ENCODE data around the gene TTC6.

The TTC6 gene

DNA sequence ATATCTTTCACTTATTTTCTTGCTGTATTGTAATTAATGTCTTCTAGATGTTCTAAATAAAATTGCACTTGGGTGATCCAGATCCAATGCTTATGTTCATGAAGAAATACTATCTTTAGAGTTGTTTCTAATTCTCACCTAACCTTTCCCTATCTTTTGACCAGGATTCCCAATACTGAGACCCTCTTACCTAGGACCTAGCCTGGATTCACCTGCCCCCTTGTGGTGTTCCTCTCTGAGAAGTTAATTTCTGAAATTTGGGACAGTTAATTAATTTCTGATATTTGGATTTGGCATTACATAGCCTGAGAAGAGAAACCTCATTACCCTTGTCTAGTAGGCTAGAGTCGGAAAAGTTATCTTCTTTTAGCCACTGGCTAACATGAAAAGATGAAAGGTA is 29.9 kb upstream of the TTC6 start:
- Histone ChIP-seq H3K27ac (ENCODE audit: low read length) (no peak overlapping the region), H3K9me3 (ENCODE audit: control insufficient read depth, insufficient read depth, low read length) (no peaks in the 10 kb centered on the region), H3K4me3 (ENCODE audit: low read length) (no peak overlapping the region), H3K4me1 (ENCODE audit: control insufficient read depth, insufficient read depth, low read length) (no peaks in the 10 kb centered on the region), H3K27me3 (ENCODE audit: control insufficient read depth, insufficient read depth, low read length) (no peaks in the 10 kb centered on the region), H3K36me3 (ENCODE audit: control insufficient read depth, insufficient read depth, low read length) (no peaks in the 10 kb centered on the region)
- DNase-seq (ENCODE audit: low read depth, low spot score): no peak
- no CpG with 5 or more reads among the region's 1 CpG for WGBS (ENCODE audit: insufficient coverage, insufficient read length)

DNA sequence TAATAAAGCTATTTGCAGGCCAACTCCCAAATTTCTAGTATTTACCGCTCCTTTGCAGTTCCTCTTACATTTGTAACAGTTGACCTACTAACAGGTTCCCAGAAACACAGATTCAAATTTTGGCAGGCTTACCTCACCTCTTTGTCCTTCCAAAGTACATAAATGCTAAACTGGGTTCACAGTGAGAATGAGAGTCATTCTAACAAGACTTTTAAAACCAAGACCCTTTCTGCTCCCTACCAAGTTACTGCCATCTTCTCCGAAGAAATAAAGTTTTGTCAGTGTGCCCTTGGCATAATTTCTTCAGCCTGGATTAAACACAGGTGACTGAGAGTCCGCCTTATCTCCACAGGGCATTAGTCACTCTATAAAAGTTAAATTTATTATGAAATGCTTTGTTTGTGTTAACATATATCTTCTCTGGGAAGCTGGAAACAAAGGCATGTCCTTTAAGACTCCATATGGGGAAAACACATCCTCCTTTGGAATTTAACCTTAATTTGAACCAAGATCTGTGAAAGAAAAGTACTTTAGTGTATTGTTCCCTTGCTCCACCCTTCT is 28.5 kb upstream of the TTC6 start:
- H3K36me3 ChIP-seq (ENCODE audit: control insufficient read depth, insufficient read depth, low read length): no peaks in the 10 kb centered on the region
- H3K27ac ChIP-seq (ENCODE audit: low read length): no peak overlapping the region
- H3K9me3 ChIP-seq (ENCODE audit: control insufficient read depth, insufficient read depth, low read length): no peaks in the 10 kb centered on the region
- no peak for DNase-seq (ENCODE audit: low read depth, low spot score)
- H3K27me3 ChIP-seq (ENCODE audit: control insufficient read depth, insufficient read depth, low read length): no peaks in the 10 kb centered on the region
- H3K4me1 ChIP-seq (ENCODE audit: control insufficient read depth, insufficient read depth, low read length): no peaks in the 10 kb centered on the region
- no peak overlapping the region for H3K4me3 ChIP-seq (ENCODE audit: low read length)
- no CpG with 5 or more reads among the region's 3 CpGs for WGBS (ENCODE audit: insufficient coverage, insufficient read length)

DNA sequence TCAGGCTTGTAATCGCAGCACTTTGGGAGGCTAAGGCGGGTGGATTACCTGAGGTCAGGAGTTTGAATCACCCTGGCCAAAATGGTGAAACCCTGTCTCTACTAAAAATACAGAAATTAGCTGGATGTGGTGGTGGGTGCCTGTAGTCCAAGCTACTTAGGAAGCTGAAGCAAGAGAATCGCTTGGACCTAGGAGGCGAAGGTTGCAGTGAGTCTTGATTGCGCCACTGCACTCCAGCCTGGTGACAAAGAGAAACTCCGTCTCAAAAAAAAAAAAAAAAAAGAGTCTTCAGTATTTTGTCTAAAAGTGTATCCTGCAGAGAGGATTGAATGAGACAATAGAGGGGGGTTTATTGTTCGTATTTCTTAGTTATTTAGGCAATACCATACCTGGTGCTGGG is 25.7 kb upstream of the TTC6 start:
- Histone ChIP-seq H3K27ac (ENCODE audit: low read length) (no peak overlapping the region), H3K4me1 (ENCODE audit: control insufficient read depth, insufficient read depth, low read length) (no peaks in the 10 kb centered on the region), H3K36me3 (ENCODE audit: control insufficient read depth, insufficient read depth, low read length) (no peaks in the 10 kb centered on the region), H3K9me3 (ENCODE audit: control insufficient read depth, insufficient read depth, low read length) (no peaks in the 10 kb centered on the region), H3K27me3 (ENCODE audit: control insufficient read depth, insufficient read depth, low read length) (no peaks in the 10 kb centered on the region), H3K4me3 (ENCODE audit: low read length) (no peak overlapping the region)
- no peak for DNase-seq (ENCODE audit: low read depth, low spot score)
- WGBS (ENCODE audit: insufficient coverage, insufficient read length): no CpG with 5 or more reads among the region's 7 CpGs

DNA sequence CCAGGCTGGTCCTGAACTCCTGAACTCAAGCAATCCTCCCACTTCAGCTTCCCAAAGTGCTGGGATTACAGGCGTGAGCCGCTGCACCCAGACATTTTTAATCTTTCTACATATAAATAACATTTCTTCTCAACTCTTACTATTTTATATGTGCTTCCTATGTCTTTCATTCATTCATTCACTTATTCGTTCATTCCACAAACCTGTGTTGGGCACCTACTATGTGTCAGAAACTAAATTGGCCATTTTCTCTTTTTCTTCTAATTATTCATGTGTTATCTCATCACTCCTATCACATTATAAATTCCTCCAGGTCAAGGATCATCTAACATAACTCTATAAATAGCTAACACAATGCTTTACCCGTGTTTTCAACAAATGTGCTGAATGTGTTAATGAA is 24.0 kb upstream of the TTC6 start:
- H3K4me3 ChIP-seq (ENCODE audit: low read length): no peak overlapping the region
- H3K9me3 ChIP-seq (ENCODE audit: control insufficient read depth, insufficient read depth, low read length): no peaks in the 10 kb centered on the region
- 0 out of 2 replicates have a peak, but pooled peaks cover 1% of the 10 kb centered on the region for H3K27me3 ChIP-seq (ENCODE audit: control insufficient read depth, insufficient read depth, low read length)
- H3K27ac ChIP-seq (ENCODE audit: low read length): no peak overlapping the region
- DNase-seq (ENCODE audit: low read depth, low spot score): no peak
- whole genome bisulfite sequencing (ENCODE audit: insufficient coverage, insufficient read length): 100% methylated on average over 1 of the region's 4 CpGs
- H3K36me3 ChIP-seq (ENCODE audit: control insufficient read depth, insufficient read depth, low read length): no peaks in the 10 kb centered on the region
- H3K4me1 ChIP-seq (ENCODE audit: control insufficient read depth, insufficient read depth, low read length): no peaks in the 10 kb centered on the region

DNA sequence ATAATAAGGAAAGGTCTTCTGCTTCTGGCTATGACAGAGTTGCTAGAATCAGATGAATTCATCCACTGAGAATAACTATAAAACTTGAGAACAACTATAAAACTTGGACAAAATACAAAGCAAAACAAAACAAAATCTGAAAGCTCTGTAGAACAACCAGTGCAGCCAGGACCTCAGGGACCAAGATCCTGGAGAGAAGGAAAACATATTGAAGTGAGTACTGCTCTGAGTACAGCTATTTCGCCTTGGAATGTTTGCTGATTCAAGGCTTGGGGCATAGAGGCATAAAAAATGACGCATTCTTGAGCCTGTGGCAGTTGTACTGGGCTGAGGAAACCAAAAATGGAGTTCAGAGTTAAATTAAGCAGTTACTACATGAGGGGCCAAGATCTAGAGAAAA is 22.1 kb upstream of the TTC6 start:
- Histone ChIP-seq H3K4me1 (ENCODE audit: control insufficient read depth, insufficient read depth, low read length) (no peaks in the 10 kb centered on the region), H3K9me3 (ENCODE audit: control insufficient read depth, insufficient read depth, low read length) (no peaks in the 10 kb centered on the region), H3K27me3 (ENCODE audit: control insufficient read depth, insufficient read depth, low read length) (0 out of 2 replicates have a peak, but pooled peaks cover 1% of the 10 kb centered on the region), H3K27ac (ENCODE audit: low read length) (no peak overlapping the region), H3K4me3 (ENCODE audit: low read length) (no peak overlapping the region), H3K36me3 (ENCODE audit: control insufficient read depth, insufficient read depth, low read length) (no peaks in the 10 kb centered on the region)
- no CpG with 5 or more reads among the region's 2 CpGs for WGBS (ENCODE audit: insufficient coverage, insufficient read length)
- no peak for DNase-seq (ENCODE audit: low read depth, low spot score)

DNA sequence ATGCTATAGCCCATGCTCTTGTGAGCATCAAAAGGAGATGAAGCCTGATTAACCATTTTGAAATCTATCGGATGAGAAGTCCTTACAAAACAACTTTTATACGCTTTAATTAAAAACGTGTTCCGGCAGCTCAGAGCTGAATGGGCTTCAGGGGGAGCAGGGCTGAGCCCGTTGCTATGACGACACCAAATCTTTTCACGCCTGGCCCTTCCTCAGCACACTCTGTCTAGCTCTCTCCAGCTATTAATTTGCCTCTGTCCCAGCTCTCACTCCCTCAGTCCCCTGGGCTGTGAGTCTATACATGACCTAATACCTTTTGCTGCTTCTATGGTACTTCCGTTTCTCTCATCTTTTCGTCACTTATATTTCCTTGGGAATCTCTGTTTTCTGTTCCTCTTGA is 16.2 kb upstream of the TTC6 start:
- WGBS (ENCODE audit: insufficient coverage, insufficient read length): no CpG with 5 or more reads among the region's 9 CpGs
- no peak for DNase-seq (ENCODE audit: low read depth, low spot score)
- Histone ChIP-seq H3K4me3 (ENCODE audit: low read length) (no peak overlapping the region), H3K9me3 (ENCODE audit: control insufficient read depth, insufficient read depth, low read length) (no peaks in the 10 kb centered on the region), H3K4me1 (ENCODE audit: control insufficient read depth, insufficient read depth, low read length) (no peaks in the 10 kb centered on the region), H3K27ac (ENCODE audit: low read length) (no peak overlapping the region), H3K27me3 (ENCODE audit: control insufficient read depth, insufficient read depth, low read length) (peaks cover 27% of the 10 kb centered on the region), H3K36me3 (ENCODE audit: control insufficient read depth, insufficient read depth, low read length) (no peaks in the 10 kb centered on the region)

DNA sequence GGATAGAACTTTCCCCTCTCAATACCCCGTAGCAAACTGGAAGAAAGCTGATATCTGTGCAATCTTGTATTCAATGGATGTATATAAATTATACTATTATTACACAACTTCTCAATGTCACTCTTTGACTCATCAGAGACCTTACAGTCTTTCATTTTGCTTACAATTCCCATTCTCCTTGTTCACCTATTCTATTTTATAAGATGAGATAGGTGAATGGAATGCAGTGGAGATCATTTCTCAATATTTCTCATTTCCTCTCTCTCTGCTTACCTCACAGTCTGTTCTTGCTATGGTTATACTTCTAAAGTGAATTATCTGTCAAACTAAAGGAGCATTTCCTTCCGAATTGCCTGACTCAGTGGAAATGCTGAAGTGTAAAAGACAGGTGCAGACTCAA is 15.3 kb upstream of the TTC6 start:
- no CpG with 5 or more reads among the region's 2 CpGs for WGBS (ENCODE audit: insufficient coverage, insufficient read length)
- H3K27ac ChIP-seq (ENCODE audit: low read length): no peak overlapping the region
- H3K9me3 ChIP-seq (ENCODE audit: control insufficient read depth, insufficient read depth, low read length): no peaks in the 10 kb centered on the region
- no peak overlapping the region for H3K4me3 ChIP-seq (ENCODE audit: low read length)
- DNase-seq (ENCODE audit: low read depth, low spot score): no peak
- peaks cover 36% of the 10 kb centered on the region for H3K27me3 ChIP-seq (ENCODE audit: control insufficient read depth, insufficient read depth, low read length)
- no peaks in the 10 kb centered on the region for H3K36me3 ChIP-seq (ENCODE audit: control insufficient read depth, insufficient read depth, low read length)
- no peaks in the 10 kb centered on the region; the same call in 1 of the 2 replicates for H3K4me1 ChIP-seq (ENCODE audit: control insufficient read depth, insufficient read depth, low read length)

DNA sequence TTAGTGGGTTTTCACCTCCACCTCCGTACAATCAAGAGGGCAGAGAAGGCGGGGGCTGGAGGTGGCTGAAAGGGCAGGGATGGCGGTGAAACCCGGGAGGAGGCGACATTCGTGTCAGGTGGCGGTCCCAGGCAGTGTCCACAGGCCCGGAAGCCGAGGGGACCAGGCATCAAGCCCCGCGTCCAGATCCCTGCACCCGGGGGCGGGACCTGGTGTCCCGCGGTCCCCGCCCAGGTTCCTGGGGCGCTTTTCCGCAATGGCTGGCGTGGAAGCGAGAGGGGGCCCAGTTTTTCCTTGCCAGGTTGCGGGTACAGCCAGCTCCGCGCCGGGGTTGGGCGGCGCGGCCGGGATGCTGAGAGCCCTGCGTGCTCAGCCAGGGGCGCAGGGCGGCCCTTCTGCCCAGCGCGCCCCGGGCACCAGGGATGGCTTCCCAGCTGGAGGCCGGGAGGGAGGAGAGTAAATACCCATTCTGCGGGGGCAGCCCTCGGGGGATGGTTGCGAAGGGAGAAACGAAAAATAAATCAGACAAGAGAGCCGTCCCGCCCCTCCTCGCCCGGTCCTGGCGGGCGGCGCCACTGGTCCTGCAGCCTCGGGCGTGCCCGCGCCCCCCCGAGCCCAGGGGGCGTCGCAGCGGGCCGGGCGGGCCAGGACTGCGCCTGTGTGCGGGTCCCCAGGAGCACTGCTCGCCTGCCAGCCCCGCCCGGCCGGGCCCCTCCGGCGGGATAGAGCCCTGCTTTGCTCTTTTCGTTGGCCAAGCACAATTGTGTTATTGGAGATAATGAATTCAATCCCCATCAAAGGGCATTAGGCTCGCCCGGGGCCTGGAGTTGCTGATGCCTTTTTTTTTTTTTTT is 11.8 kb upstream of the TTC6 start:
- no CpG with 5 or more reads among the region's 67 CpGs for WGBS (ENCODE audit: insufficient coverage, insufficient read length)
- H3K4me3 ChIP-seq (ENCODE audit: low read length): peak overlapping the region; percentile 26; the same call in 1 of the 2 replicates
- no peak overlapping the region for H3K27ac ChIP-seq (ENCODE audit: low read length)
- H3K4me1 ChIP-seq (ENCODE audit: control insufficient read depth, insufficient read depth, low read length): no peaks in the 10 kb centered on the region; the same call in 1 of the 2 replicates
- no peaks in the 10 kb centered on the region for H3K36me3 ChIP-seq (ENCODE audit: control insufficient read depth, insufficient read depth, low read length)
- peaks cover 49% of the 10 kb centered on the region for H3K27me3 ChIP-seq (ENCODE audit: control insufficient read depth, insufficient read depth, low read length)
- DNase-seq (ENCODE audit: low read depth, low spot score): no peak
- no peaks in the 10 kb centered on the region for H3K9me3 ChIP-seq (ENCODE audit: control insufficient read depth, insufficient read depth, low read length)

DNA sequence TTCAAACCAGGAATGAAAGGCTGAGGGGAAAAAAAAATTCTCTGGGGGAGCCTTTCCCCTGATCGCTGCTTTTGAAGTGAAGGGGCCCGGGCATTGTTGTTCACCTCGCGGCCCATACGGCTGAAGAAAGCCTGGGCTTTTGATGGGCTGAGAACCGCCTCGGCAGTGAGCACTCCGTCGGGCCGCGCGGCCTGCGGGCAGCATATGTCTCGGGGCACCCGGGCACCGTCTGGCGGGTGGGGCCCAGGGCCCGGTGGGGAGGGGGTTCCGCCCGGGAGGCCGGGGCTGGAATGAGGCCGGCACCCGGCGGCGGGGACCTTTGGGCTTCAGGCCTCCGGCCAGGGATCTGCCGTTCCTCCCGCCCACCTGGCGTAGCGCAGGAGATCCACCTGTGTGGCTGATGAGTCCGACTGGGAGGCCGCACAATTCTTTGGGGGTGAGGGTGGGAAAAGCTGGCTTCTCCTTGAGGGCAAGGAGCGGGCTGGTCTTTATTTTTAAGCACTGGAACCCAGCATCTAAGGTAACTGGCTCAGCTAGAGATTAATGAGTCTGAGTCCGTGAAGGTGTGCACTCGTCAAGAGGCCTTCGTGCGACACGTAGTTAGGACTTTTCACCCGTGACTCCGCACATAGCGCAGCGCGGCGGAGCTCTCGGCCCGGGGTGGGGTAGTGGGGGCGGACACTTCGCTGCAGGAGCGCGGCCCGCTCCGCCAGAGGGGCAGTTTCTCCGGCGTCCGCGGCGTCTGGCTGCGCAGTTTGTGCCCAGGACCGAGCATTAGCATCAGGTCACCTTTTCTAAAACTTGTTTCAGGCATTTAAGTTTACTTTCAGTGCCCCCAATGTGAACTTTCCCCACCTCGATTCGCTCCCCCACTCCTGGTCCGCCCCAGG is 11.0 kb upstream of the TTC6 start:
- Histone ChIP-seq H3K4me1 (ENCODE audit: control insufficient read depth, insufficient read depth, low read length) (no peaks in the 10 kb centered on the region; the same call in 1 of the 2 replicates), H3K4me3 (ENCODE audit: low read length) (peak overlapping the region; percentile 17; the same call in 1 of the 2 replicates), H3K27ac (ENCODE audit: low read length) (no peak overlapping the region), H3K36me3 (ENCODE audit: control insufficient read depth, insufficient read depth, low read length) (no peaks in the 10 kb centered on the region), H3K9me3 (ENCODE audit: control insufficient read depth, insufficient read depth, low read length) (no peaks in the 10 kb centered on the region), H3K27me3 (ENCODE audit: control insufficient read depth, insufficient read depth, low read length) (peaks cover 53% of the 10 kb centered on the region)
- no CpG with 5 or more reads among the region's 62 CpGs for WGBS (ENCODE audit: insufficient coverage, insufficient read length)
- no peak for DNase-seq (ENCODE audit: low read depth, low spot score)

DNA sequence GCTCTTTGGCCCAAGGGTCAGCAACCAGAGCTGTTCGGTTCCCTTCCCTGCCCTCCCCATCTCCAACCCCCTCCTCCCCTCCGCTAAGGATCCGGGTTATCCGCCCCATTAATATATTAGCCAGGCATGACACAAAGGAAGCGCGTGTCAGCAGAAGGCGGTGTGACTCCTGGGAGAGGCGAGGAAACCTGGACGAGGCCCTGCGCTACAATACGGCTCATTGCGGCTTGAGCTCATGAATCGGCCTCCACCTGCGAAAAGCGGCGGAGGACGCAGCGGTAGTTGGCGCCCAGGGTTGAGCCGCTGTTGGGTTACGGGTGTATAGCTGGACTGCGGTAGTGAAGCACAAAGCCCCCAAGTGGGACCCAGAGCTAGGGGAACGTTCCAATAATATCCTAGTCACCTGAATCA is 10.3 kb upstream of the TTC6 start:
- no peak overlapping the region for H3K27ac ChIP-seq (ENCODE audit: low read length)
- no peak overlapping the region for H3K4me3 ChIP-seq (ENCODE audit: low read length)
- no peak for DNase-seq (ENCODE audit: low read depth, low spot score)
- no peaks in the 10 kb centered on the region for H3K36me3 ChIP-seq (ENCODE audit: control insufficient read depth, insufficient read depth, low read length)
- H3K4me1 ChIP-seq (ENCODE audit: control insufficient read depth, insufficient read depth, low read length): no peaks in the 10 kb centered on the region; the same call in 1 of the 2 replicates
- H3K9me3 ChIP-seq (ENCODE audit: control insufficient read depth, insufficient read depth, low read length): no peaks in the 10 kb centered on the region
- no CpG with 5 or more reads among the region's 23 CpGs for WGBS (ENCODE audit: insufficient coverage, insufficient read length)
- H3K27me3 ChIP-seq (ENCODE audit: control insufficient read depth, insufficient read depth, low read length): peaks cover 54% of the 10 kb centered on the region

Measured in iPS DF 6.9 (cell line).